Activated naive CD8-positive, alpha-beta T cell treated with anti-CD3 and anti-CD28 coated beads, Interleukin-2, amount 10 ng/mL, durations not matched to agents 7 days and 5 days (primary cell): ENCODE data around the gene CSF2RB. TPM values are rescaled to one million over a fixed set of nuclear protein-coding genes. Genes with fewer than 3 reads are reported as not detected.

Experiments used
- ATAC-seq: fragments of 150-1000 bp; cut with Tn5 transposase; one replicate; pipeline ENCODE4 v1.10.0; 2021; ENCODE audit warnings: low read depth, moderate library complexity
- POLR2A ChIA-PET: fragments of 350-600 bp; sonication (Branson Sonifier 250); formaldehyde crosslinking; loops from one replicate; lab custom pipeline; 2021; ENCODE audit warnings: antibody characterized with exemption; lab: Charles Lee
- DNase-seq: peaks from one replicate; pipeline ENCODE4 v3.0.0; 2021
- H3K27ac Mint-ChIP-seq: one replicate; pipeline ENCODE4 v1.8.0; 2022; ENCODE audit warnings: mild to moderate bottlenecking, mixed read lengths
- H3K27me3 Mint-ChIP-seq: one replicate; pipeline ENCODE4 v1.8.0; 2022; ENCODE audit warnings: mild to moderate bottlenecking, moderate library complexity, mixed read lengths
- H3K36me3 Mint-ChIP-seq: one replicate; pipeline ENCODE4 v1.8.0; 2021; ENCODE audit warnings: mild to moderate bottlenecking, mixed read lengths
- H3K4me1 Mint-ChIP-seq: one replicate; pipeline ENCODE4 v1.8.0; 2021; ENCODE audit warnings: mixed read lengths
- H3K4me3 Mint-ChIP-seq: one replicate; pipeline ENCODE4 v1.8.0; 2022; ENCODE audit warnings: mild to moderate bottlenecking, moderate library complexity, mixed read lengths
- H3K9me3 Mint-ChIP-seq: one replicate; pipeline ENCODE4 v1.8.0; 2021; ENCODE audit warnings: mixed read lengths
- total RNA-seq, 2 experiments: library from RNA; stranded (reverse); gene quantifications; one replicate each; pipeline ENCODE4 v1.2.3, GENCODE V29; 2021

The CSF2RB gene
- total RNA-seq, 2 experiments from 2014 or later = 1.1 to 1.3 TPM

- no peak overlapping the region for H3K27ac Mint-ChIP-seq
- DNase-seq = no peak
- no peaks in the 10 kb centered on the region for H3K9me3 Mint-ChIP-seq
- POLR2A ChIA-PET = interaction anchor here (1.1 to 1.7 kb wide), 2 partner anchors 13 to 222 kb away, joined by 3 to 4 read pairs; no protein-coding TSS in a partner anchor
- peaks cover 11% of the 10 kb centered on the region for H3K4me1 Mint-ChIP-seq
- no peak overlapping the region for H3K4me3 Mint-ChIP-seq
- no peak for ATAC-seq
- no peaks in the 10 kb centered on the region for H3K36me3 Mint-ChIP-seq
- peaks cover 59% of the 10 kb centered on the region for H3K27me3 Mint-ChIP-seq
Observed at GRCh38 chr22:36914390-36914752, 943 bp downstream of the CSF2RB start.

GRCh38 chr22:36916034-36916433, 2.6 kb downstream of the CSF2RB start:
- Mint-ChIP-seq H3K4me1 (peaks cover 13% of the 10 kb centered on the region), H3K9me3 (no peaks in the 10 kb centered on the region), H3K4me3 (no peak overlapping the region), H3K27me3 (peaks cover 55% of the 10 kb centered on the region), H3K36me3 (peaks cover 1% of the 10 kb centered on the region), H3K27ac (no peak overlapping the region)
- POLR2A ChIA-PET = no interaction called here
- no peak for DNase-seq
- ATAC-seq = no peak

- DNase-seq = no peak
- Mint-ChIP-seq H3K27me3 (peaks cover 48% of the 10 kb centered on the region), H3K9me3 (no peaks in the 10 kb centered on the region), H3K4me1 (peaks cover 10% of the 10 kb centered on the region), H3K27ac (no peak overlapping the region), H3K36me3 (peaks cover 1% of the 10 kb centered on the region), H3K4me3 (no peak overlapping the region)
- POLR2A ChIA-PET = no interaction called here
- no peak for ATAC-seq
Observed at GRCh38 chr22:36918586-36919284, 5.3 kb downstream of the CSF2RB start.

GRCh38 chr22:36921309-36922104, 8.1 kb downstream of the CSF2RB start:
- H3K27ac Mint-ChIP-seq = no peak overlapping the region
- peaks cover 34% of the 10 kb centered on the region for H3K27me3 Mint-ChIP-seq
- H3K4me1 Mint-ChIP-seq = peaks cover 12% of the 10 kb centered on the region
- H3K36me3 Mint-ChIP-seq = peaks cover 1% of the 10 kb centered on the region
- no peak overlapping the region for H3K4me3 Mint-ChIP-seq
- ATAC-seq (no peak), DNase-seq (no peak)
- POLR2A ChIA-PET = no interaction called here
- no peaks in the 10 kb centered on the region for H3K9me3 Mint-ChIP-seq

- H3K27ac Mint-ChIP-seq = no peak overlapping the region
- H3K27me3 Mint-ChIP-seq = peaks cover 31% of the 10 kb centered on the region
- H3K36me3 Mint-ChIP-seq = peaks cover 1% of the 10 kb centered on the region
- POLR2A ChIA-PET = no interaction called here
- H3K4me1 Mint-ChIP-seq = peaks cover 14% of the 10 kb centered on the region
- H3K9me3 Mint-ChIP-seq = no peaks in the 10 kb centered on the region
- ATAC-seq (no peak), DNase-seq (no peak)
- H3K4me3 Mint-ChIP-seq = no peak overlapping the region
Observed at GRCh38 chr22:36922105-36922608, 8.7 kb downstream of the CSF2RB start.

GRCh38 chr22:36922711-36923110, 9.3 kb downstream of the CSF2RB start:
- H3K4me1 Mint-ChIP-seq = peaks cover 14% of the 10 kb centered on the region
- peaks cover 1% of the 10 kb centered on the region for H3K36me3 Mint-ChIP-seq
- H3K27ac Mint-ChIP-seq = no peak overlapping the region
- POLR2A ChIA-PET = no interaction called here
- H3K4me3 Mint-ChIP-seq = no peak overlapping the region
- ATAC-seq (no peak), DNase-seq (no peak)
- no peaks in the 10 kb centered on the region for H3K9me3 Mint-ChIP-seq
- peaks cover 25% of the 10 kb centered on the region for H3K27me3 Mint-ChIP-seq

- peaks cover 1% of the 10 kb centered on the region for H3K36me3 Mint-ChIP-seq
- no peak for ATAC-seq
- peaks cover 14% of the 10 kb centered on the region for H3K4me1 Mint-ChIP-seq
- no peak overlapping the region for H3K27ac Mint-ChIP-seq
- no peak for DNase-seq
- H3K27me3 Mint-ChIP-seq = peaks cover 21% of the 10 kb centered on the region
- H3K4me3 Mint-ChIP-seq = no peak overlapping the region
- POLR2A ChIA-PET = no interaction called here
- H3K9me3 Mint-ChIP-seq = no peaks in the 10 kb centered on the region
Observed at GRCh38 chr22:36923131-36923788, 9.8 kb downstream of the CSF2RB start.

GRCh38 chr22:36924151-36924698, 10.8 kb downstream of the CSF2RB start:
- POLR2A ChIA-PET = no interaction called here
- ATAC-seq (no peak), DNase-seq (no peak)
- H3K9me3 Mint-ChIP-seq = no peaks in the 10 kb centered on the region
- H3K4me1 Mint-ChIP-seq = peaks cover 14% of the 10 kb centered on the region
- peaks cover 1% of the 10 kb centered on the region for H3K36me3 Mint-ChIP-seq
- H3K27me3 Mint-ChIP-seq = peaks cover 15% of the 10 kb centered on the region
- no peak overlapping the region for H3K4me3 Mint-ChIP-seq
- H3K27ac Mint-ChIP-seq = no peak overlapping the region

GRCh38 chr22:36925388-36926290, 12.2 kb downstream of the CSF2RB start:
- H3K4me1 Mint-ChIP-seq = peaks cover 14% of the 10 kb centered on the region
- H3K4me3 Mint-ChIP-seq = no peak overlapping the region
- peaks cover 4% of the 10 kb centered on the region for H3K27me3 Mint-ChIP-seq
- POLR2A ChIA-PET = no interaction called here
- no peak overlapping the region for H3K27ac Mint-ChIP-seq
- no peaks in the 10 kb centered on the region for H3K9me3 Mint-ChIP-seq
- peaks cover 1% of the 10 kb centered on the region for H3K36me3 Mint-ChIP-seq
- DNase-seq (no peak), ATAC-seq (no peak)

GRCh38 chr22:36926309-36926708, 12.9 kb downstream of the CSF2RB start:
- Mint-ChIP-seq H3K4me1 (peaks cover 8% of the 10 kb centered on the region), H3K9me3 (no peaks in the 10 kb centered on the region), H3K4me3 (no peak overlapping the region), H3K36me3 (no peaks in the 10 kb centered on the region), H3K27ac (no peak overlapping the region), H3K27me3 (no peaks in the 10 kb centered on the region)
- DNase-seq = no peak
- POLR2A ChIA-PET = no interaction called here
- ATAC-seq = no peak

- no peaks in the 10 kb centered on the region for H3K27me3 Mint-ChIP-seq
- H3K9me3 Mint-ChIP-seq = no peaks in the 10 kb centered on the region
- no peaks in the 10 kb centered on the region for H3K36me3 Mint-ChIP-seq
- ATAC-seq (no peak), DNase-seq (no peak)
- POLR2A ChIA-PET = no interaction called here
- H3K27ac Mint-ChIP-seq = no peak overlapping the region
- no peak overlapping the region for H3K4me3 Mint-ChIP-seq
- H3K4me1 Mint-ChIP-seq = peaks cover 8% of the 10 kb centered on the region
Observed at GRCh38 chr22:36926721-36927435, 13.4 kb downstream of the CSF2RB start.

- Mint-ChIP-seq H3K4me1 (peaks cover 8% of the 10 kb centered on the region), H3K4me3 (no peak overlapping the region), H3K27me3 (no peaks in the 10 kb centered on the region), H3K36me3 (no peaks in the 10 kb centered on the region), H3K9me3 (no peaks in the 10 kb centered on the region), H3K27ac (no peak overlapping the region)
- ATAC-seq = no peak
- POLR2A ChIA-PET = no interaction called here
- DNase-seq = no peak
Observed at GRCh38 chr22:36927671-36928070, 14.2 kb downstream of the CSF2RB start.
